CD4-positive, alpha-beta T cell (primary cell): Measurements from ENCODE around the gene CCT2. TPM values are rescaled to one million over a fixed set of nuclear protein-coding genes. Genes with fewer than 3 reads are reported as not detected.

Experiments used
- ATAC-seq: fragments of 200-7000 bp; cut with Tn5 transposase; one replicate; pipeline ENCODE4 v1.10.0; 2022; ENCODE audit warnings: mild to moderate bottlenecking; ENCODE audit not compliant: poor library complexity
- CTCF ChIA-PET: fragments of 350-600 bp; sonication (Branson Sonifier 250); formaldehyde crosslinking; loops from one replicate; lab custom pipeline; 2021; ENCODE audit warnings: antibody characterized with exemption, inconsistent platforms; lab: Charles Lee
- POLR2A ChIA-PET: fragments of 350-600 bp; sonication (Branson Sonifier 250); formaldehyde crosslinking; loops from one replicate; lab custom pipeline; 2021; ENCODE audit warnings: antibody characterized with exemption, inconsistent platforms; lab: Charles Lee
- DNase-seq, 14 experiments: peaks; one replicate each; pipeline ENCODE4 v3.0.0-alpha.2; 2013 to 2020; ENCODE audit warnings: mixed read lengths in 2 of 14
- H3K27ac ChIP-seq, 2 donors: one replicate each; pipeline versions ENCODE4 v1.5.1 to v1.7.0; 2013; ENCODE audit warnings: low read length in 2 of 2, low read depth in 1 of 2, mild to moderate bottlenecking in 1 of 2
- H3K27me3 ChIP-seq, 2 experiments: 1 replicate in 1 of 2; 2 replicates in 1 of 2; pipeline versions ENCODE4 v1.6.1 to v1.7.0; 2013; ENCODE audit warnings: low read length in 2 of 2, control low read depth in 1 of 2, mild to moderate bottlenecking in 1 of 2, moderate library complexity in 1 of 2; ENCODE audit not compliant: insufficient read depth in 2 of 2, control insufficient read depth in 1 of 2
- H3K36me3 ChIP-seq: one replicate; pipeline ENCODE4 v1.6.1; 2013; ENCODE audit warnings: low read length, control low read depth; ENCODE audit not compliant: insufficient read depth
- H3K4me1 ChIP-seq: one replicate; pipeline ENCODE4 v1.6.1; 2013; ENCODE audit warnings: low read length, control low read depth; ENCODE audit not compliant: insufficient read depth
- H3K4me3 ChIP-seq: one replicate; pipeline ENCODE4 v1.5.1; 2013; ENCODE audit warnings: mild to moderate bottlenecking, low read length, moderate library complexity
- H3K9me3 ChIP-seq, 2 experiments: 1 replicate in 1 of 2; 2 replicates in 1 of 2; pipeline versions ENCODE4 v1.6.1 to v1.7.0; 2013; ENCODE audit warnings: low read length in 2 of 2, mild to moderate bottlenecking in 2 of 2, control low read depth in 1 of 2, moderate library complexity in 1 of 2; ENCODE audit not compliant: control insufficient read depth in 1 of 2, insufficient read depth in 1 of 2
- H3K27ac Mint-ChIP-seq: one replicate; pipeline ENCODE4 v1.8.0; 2020; ENCODE audit warnings: mixed read lengths
- H3K27me3 Mint-ChIP-seq: one replicate; pipeline ENCODE4 v1.8.0; 2021; ENCODE audit warnings: mixed read lengths
- H3K36me3 Mint-ChIP-seq: one replicate; pipeline ENCODE4 v1.8.0; 2021; ENCODE audit warnings: low read depth, mixed read lengths
- H3K4me1 Mint-ChIP-seq: one replicate; pipeline ENCODE4 v1.8.0; 2021; ENCODE audit warnings: low read depth, mixed read lengths
- H3K4me3 Mint-ChIP-seq: one replicate; pipeline ENCODE4 v1.8.0; 2020; ENCODE audit warnings: mild to moderate bottlenecking, mixed read lengths
- H3K9me3 Mint-ChIP-seq: one replicate; pipeline ENCODE4 v1.8.0; 2020; ENCODE audit warnings: mixed read lengths
- intact Hi-C, 2 experiments: fragments of 100-400 bp; cut with DNase I in 1 of 2; cut with micrococcal nuclease in 1 of 2; formaldehyde crosslinking; loops; one replicate each; pipeline versions ENCODE4 v1.15.1 to v1.9.0; 2023 to 2025; cut with DNase I, micrococcal nuclease
- total RNA-seq, 174 experiments: library from RNA in 2 of 174; stranded (reverse) in 2 of 174; gene quantifications; one replicate each; pipeline ENCODE4 v1.2.3 and lab custom pipeline; 2021 to 2026
- TF ChIP-seq, protein P1 (sequence below): fragments of 200-600 bp; IDR thresholded peaks from one replicate; pipeline ENCODE4 v1.8.0; 2022; ENCODE audit warnings: antibody characterized with exemption, mild to moderate bottlenecking

Gene CCT2
- total RNA-seq, 2 experiments from 2014 or later, result 173 to 177 TPM

GRCh38 chr12:69608114-69608513 lies 22.9 kb downstream of the CCT2 start:
- Mint-ChIP-seq H3K27ac (no peak overlapping the region), H3K36me3 (peaks cover 4% of the 10 kb centered on the region), H3K4me1 (no peaks in the 10 kb centered on the region), H3K27me3 (no peaks in the 10 kb centered on the region), H3K4me3 (no peak overlapping the region), H3K9me3 (no peaks in the 10 kb centered on the region)
- Histone ChIP-seq H3K9me3 (no peaks in the 10 kb centered on the region), H3K4me1 (no peaks in the 10 kb centered on the region), H3K27me3 (no peaks in the 10 kb centered on the region), H3K27ac (no peak overlapping the region), H3K36me3 (peaks cover 3% of the 10 kb centered on the region), H3K4me3 (no peak overlapping the region)
- intact Hi-C loops, result no loop called here
- ATAC-seq, result no peak
- POLR2A ChIA-PET, result no interaction called here
- DNase-seq, result no peak
- CTCF ChIA-PET, result no interaction called here
- TF ChIP-seq, protein P1, sequence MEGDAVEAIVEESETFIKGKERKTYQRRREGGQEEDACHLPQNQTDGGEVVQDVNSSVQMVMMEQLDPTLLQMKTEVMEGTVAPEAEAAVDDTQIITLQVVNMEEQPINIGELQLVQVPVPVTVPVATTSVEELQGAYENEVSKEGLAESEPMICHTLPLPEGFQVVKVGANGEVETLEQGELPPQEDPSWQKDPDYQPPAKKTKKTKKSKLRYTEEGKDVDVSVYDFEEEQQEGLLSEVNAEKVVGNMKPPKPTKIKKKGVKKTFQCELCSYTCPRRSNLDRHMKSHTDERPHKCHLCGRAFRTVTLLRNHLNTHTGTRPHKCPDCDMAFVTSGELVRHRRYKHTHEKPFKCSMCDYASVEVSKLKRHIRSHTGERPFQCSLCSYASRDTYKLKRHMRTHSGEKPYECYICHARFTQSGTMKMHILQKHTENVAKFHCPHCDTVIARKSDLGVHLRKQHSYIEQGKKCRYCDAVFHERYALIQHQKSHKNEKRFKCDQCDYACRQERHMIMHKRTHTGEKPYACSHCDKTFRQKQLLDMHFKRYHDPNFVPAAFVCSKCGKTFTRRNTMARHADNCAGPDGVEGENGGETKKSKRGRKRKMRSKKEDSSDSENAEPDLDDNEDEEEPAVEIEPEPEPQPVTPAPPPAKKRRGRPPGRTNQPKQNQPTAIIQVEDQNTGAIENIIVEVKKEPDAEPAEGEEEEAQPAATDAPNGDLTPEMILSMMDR, result no peak

DNA sequence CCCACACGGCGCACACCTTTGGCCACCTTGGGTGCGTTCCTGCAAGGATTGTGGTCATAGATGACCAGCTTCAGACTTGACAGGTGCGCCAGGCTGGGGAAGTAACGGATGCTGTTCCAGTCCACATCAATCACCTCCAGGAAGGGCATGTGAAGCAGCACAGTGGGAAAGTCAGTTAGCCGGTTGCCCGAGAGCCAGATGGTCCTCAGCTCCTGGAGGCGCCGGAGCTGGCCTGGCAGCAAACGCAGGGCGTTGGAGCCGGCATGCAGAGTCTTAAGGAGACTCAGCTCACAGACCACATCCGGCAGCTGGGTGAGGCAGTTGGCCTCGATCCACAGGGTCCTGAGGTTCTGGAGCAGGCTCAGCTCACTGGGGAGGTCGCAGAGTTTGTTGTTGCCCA lies 24.9 kb downstream of the CCT2 start:
- H3K27ac Mint-ChIP-seq, result no peak overlapping the region
- no peak overlapping the region for H3K4me3 Mint-ChIP-seq
- CTCF ChIA-PET, result no interaction called here
- no peaks in the 10 kb centered on the region for H3K27me3 Mint-ChIP-seq
- POLR2A ChIA-PET, result no interaction called here
- Histone ChIP-seq H3K4me1 (no peaks in the 10 kb centered on the region), H3K27ac (no peak overlapping the region), H3K27me3 (no peaks in the 10 kb centered on the region), H3K4me3 (no peak overlapping the region), H3K9me3 (no peaks in the 10 kb centered on the region), H3K36me3 (no peaks in the 10 kb centered on the region)
- no peaks in the 10 kb centered on the region for H3K36me3 Mint-ChIP-seq
- intact Hi-C loops, result no loop called here
- ATAC-seq (no peak), DNase-seq (no peak)
- TF ChIP-seq, protein P1, result no peak
- no peaks in the 10 kb centered on the region for H3K9me3 Mint-ChIP-seq
- no peaks in the 10 kb centered on the region for H3K4me1 Mint-ChIP-seq

DNA sequence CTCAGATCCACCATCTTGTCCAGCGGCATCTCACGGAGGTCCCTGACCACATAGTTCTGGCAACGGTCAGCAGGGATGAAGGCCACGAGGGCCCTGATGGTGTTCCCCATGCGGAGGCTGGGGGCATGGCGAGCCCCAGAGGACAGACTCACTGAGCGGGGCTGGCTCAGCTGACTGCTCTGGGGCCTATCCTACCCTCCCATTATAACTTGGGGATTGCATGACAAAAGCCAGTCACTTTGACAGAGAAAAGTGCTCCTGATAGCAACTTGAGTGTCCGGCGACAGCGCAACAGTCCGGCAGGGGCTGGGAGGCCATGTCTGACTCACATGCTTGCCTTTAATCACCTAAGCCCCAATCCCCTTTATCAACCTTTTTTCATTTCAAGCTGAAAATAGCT lies 25.5 kb downstream of the CCT2 start, which contains the start of gene LRRC10:
TSS of gene LRRC10 (minus strand) at position 179 of the 400 bp plus-strand sequence. CDS start at position 110, 69 bp downstream.
- intact Hi-C loops, result no loop called here
- H3K36me3 Mint-ChIP-seq, result no peaks in the 10 kb centered on the region
- H3K36me3 ChIP-seq, result no peaks in the 10 kb centered on the region
- ATAC-seq (no peak), DNase-seq (no peak)
- H3K9me3 ChIP-seq, result no peaks in the 10 kb centered on the region
- no peaks in the 10 kb centered on the region for H3K4me1 Mint-ChIP-seq
- H3K27me3 ChIP-seq, result no peaks in the 10 kb centered on the region
- H3K27ac ChIP-seq, result no peak within 1 kb of the TSS
- H3K4me3 Mint-ChIP-seq, result no peak within 1 kb of the TSS
- ChIA-PET POLR2A (no interaction called here), CTCF (no interaction called here)
- no peak within 1 kb of the TSS for H3K27ac Mint-ChIP-seq
- no peak within 1 kb of the TSS for H3K4me3 ChIP-seq
- no peaks in the 10 kb centered on the region for H3K4me1 ChIP-seq
- H3K27me3 Mint-ChIP-seq, result peaks cover 5% of the 10 kb centered on the region
- H3K9me3 Mint-ChIP-seq, result no peaks in the 10 kb centered on the region
- TF ChIP-seq, protein P1, result no peak
